MM.1S (cell line): ENCODE measurements around the gene PPP1R9B.

ENCODE experiments used
- DNase-seq: peaks from one replicate; pipeline ENCODE4 v3.0.0-alpha.2; 2015
- H2AFZ ChIP-seq: fragments of 300-600 bp; sonication (generic); 2 replicates; pipeline ENCODE4 v1.6.0; 2016; ENCODE audit warnings: antibody characterized with exemption, low read length
- H3F3A ChIP-seq: fragments of 300-600 bp; sonication (generic); 2 replicates; pipeline ENCODE4 v1.6.1; 2016; ENCODE audit warnings: mild to moderate bottlenecking, antibody characterized with exemption, low read length, moderate library complexity, mixed read lengths; ENCODE audit not compliant: insufficient read depth
- H3K27ac ChIP-seq: fragments of 300-600 bp; sonication (generic); 2 replicates; pipeline ENCODE4 v1.5.1; 2016; ENCODE audit warnings: mild to moderate bottlenecking, low read length
- H3K27me3 ChIP-seq: fragments of 300-600 bp; sonication (generic); replicated peaks from 2 replicates; pipeline ENCODE4 v1.6.0; 2016; ENCODE audit warnings: low read length; ENCODE audit not compliant: insufficient read depth
- H3K36me3 ChIP-seq: fragments of 300-600 bp; sonication (generic); replicated peaks from 2 replicates; pipeline ENCODE4 v1.6.1; 2016; ENCODE audit warnings: mild to moderate bottlenecking, low read length, mixed read lengths; ENCODE audit not compliant: insufficient read depth
- H3K4me1 ChIP-seq: fragments of 300-600 bp; sonication (generic); 2 replicates; pipeline ENCODE4 v1.6.1; 2016; ENCODE audit warnings: low read length, mixed read lengths
- H3K4me2 ChIP-seq: fragments of 300-600 bp; sonication (generic); 2 replicates; pipeline ENCODE4 v1.6.0; 2016; ENCODE audit warnings: low read depth, low read length
- H3K4me3 ChIP-seq: fragments of 300-600 bp; sonication (generic); 2 replicates; pipeline ENCODE4 v1.5.1; 2016; ENCODE audit warnings: low read length, mixed read lengths
- H3K79me2 ChIP-seq: fragments of 300-600 bp; sonication (generic); 2 replicates; pipeline ENCODE4 v1.6.1; 2016; ENCODE audit warnings: mixed run types, low read length, mixed read lengths
- H3K9ac ChIP-seq: fragments of 300-600 bp; sonication (generic); 2 replicates; pipeline ENCODE4 v1.6.1; 2016; ENCODE audit warnings: low read length, mixed read lengths
- H3K9me2 ChIP-seq: fragments of 300-600 bp; sonication (generic); replicated peaks from 2 replicates; pipeline ENCODE4 v1.6.1; 2016; ENCODE audit warnings: mild to moderate bottlenecking, low read length, mixed read lengths; ENCODE audit not compliant: insufficient read depth
- H3K9me3 ChIP-seq: fragments of 300-600 bp; sonication (generic); replicated peaks from 2 replicates; pipeline ENCODE4 v1.6.1; 2016; ENCODE audit warnings: mild to moderate bottlenecking, low read length, mixed read lengths; ENCODE audit not compliant: insufficient read depth
- H4K20me1 ChIP-seq: fragments of 300-600 bp; sonication (generic); 2 replicates; pipeline ENCODE4 v1.6.1; 2016; ENCODE audit warnings: mild to moderate bottlenecking, low read length, moderate library complexity, mixed read lengths; ENCODE audit not compliant: insufficient read depth
- CTCF ChIP-seq: fragments of 300-600 bp; sonication (generic); IDR thresholded peaks from 2 replicates; pipeline ENCODE4 v1.5.1; 2016; ENCODE audit warnings: antibody characterized with exemption, low read length, mixed read lengths
- EZH2 ChIP-seq: fragments of 300-600 bp; sonication (generic); optimal IDR thresholded peaks from 2 replicates; pipeline ENCODE3; 2017; ENCODE audit warnings: low read depth, mild to moderate bottlenecking, antibody characterized with exemption, low read length, mixed read lengths
- EZH2phosphoT487 ChIP-seq: fragments of 300-600 bp; sonication (generic); IDR thresholded peaks from 2 replicates; pipeline ENCODE4 v1.6.1; 2018; ENCODE audit warnings: antibody characterized with exemption, low read length

Gene PPP1R9B

GRCh38 chr17:50194934-50195865 lies 44.7 kb upstream of the PPP1R9B start:
- Histone ChIP-seq H3K9ac (no peak overlapping the region), H3K79me2 (no peaks in the 10 kb centered on the region), H3K27ac (no peak overlapping the region), H3F3A (peaks cover 7% of the 10 kb centered on the region; the same call in 1 of the 2 replicates), H4K20me1 (no peaks in the 10 kb centered on the region), H2AFZ (no peak overlapping the region), H3K4me1 (no peaks in the 10 kb centered on the region), H3K4me3 (no peak overlapping the region), H3K36me3 (no peaks in the 10 kb centered on the region), H3K4me2 (no peak overlapping the region), H3K27me3 (peaks cover 67% of the 10 kb centered on the region), H3K9me2 (no peaks in the 10 kb centered on the region), H3K9me3 (no peaks in the 10 kb centered on the region)
- TF ChIP-seq EZH2 = no peak
- 0 out of 2 replicates have a peak, but pooled peaks have one; percentile 6 for TF ChIP-seq CTCF
- TF ChIP-seq EZH2phosphoT487 = no peak
- no peak for DNase-seq

- peaks cover 7% of the 10 kb centered on the region; the same call in 1 of the 2 replicates for H3F3A ChIP-seq
- no peak for DNase-seq
- H4K20me1 ChIP-seq = no peaks in the 10 kb centered on the region
- H3K27ac ChIP-seq = no peak overlapping the region
- no peak overlapping the region for H2AFZ ChIP-seq
- no peaks in the 10 kb centered on the region for H3K36me3 ChIP-seq
- H3K9me3 ChIP-seq = no peaks in the 10 kb centered on the region
- no peaks in the 10 kb centered on the region for H3K79me2 ChIP-seq
- H3K4me1 ChIP-seq = no peaks in the 10 kb centered on the region
- H3K4me3 ChIP-seq = no peak overlapping the region
- H3K27me3 ChIP-seq = peaks cover 76% of the 10 kb centered on the region
- no peaks in the 10 kb centered on the region for H3K9me2 ChIP-seq
- H3K9ac ChIP-seq = no peak overlapping the region
- no peak overlapping the region for H3K4me2 ChIP-seq
- TF ChIP-seq EZH2 (no peak), EZH2phosphoT487 (no peak), CTCF (no peak)
Observed at GRCh38 chr17:50194140-50194933, 43.9 kb upstream of the PPP1R9B start.

GRCh38 chr17:50192618-50193291 lies 42.3 kb upstream of the PPP1R9B start:
- no peak overlapping the region for H3K4me2 ChIP-seq
- H3K79me2 ChIP-seq = no peaks in the 10 kb centered on the region
- H4K20me1 ChIP-seq = no peaks in the 10 kb centered on the region
- no peak for DNase-seq
- H3K9me2 ChIP-seq = no peaks in the 10 kb centered on the region
- no peak overlapping the region for H2AFZ ChIP-seq
- no peaks in the 10 kb centered on the region for H3K9me3 ChIP-seq
- no peaks in the 10 kb centered on the region for H3K4me1 ChIP-seq
- no peak for TF ChIP-seq EZH2
- TF ChIP-seq CTCF = no peak
- no peak for TF ChIP-seq EZH2phosphoT487
- H3F3A ChIP-seq = no peaks in the 10 kb centered on the region
- H3K27ac ChIP-seq = no peak overlapping the region
- no peaks in the 10 kb centered on the region for H3K36me3 ChIP-seq
- no peak overlapping the region for H3K4me3 ChIP-seq
- no peak overlapping the region for H3K9ac ChIP-seq
- peaks cover 86% of the 10 kb centered on the region for H3K27me3 ChIP-seq
